ENCODE measurements around the gene TM4SF1. TPM values are rescaled to one million over a fixed set of nuclear protein-coding genes. Genes with fewer than 3 reads are reported as not detected.

Gene TM4SF1
- total RNA-seq, 4 donors from 2014 or later = 80.4 to 96.4 (median 83.6) TPM

GRCh38 chr3:149417727-149418126 is 40.3 kb upstream of the TM4SF1 start:
- 92% methylated on average over 2 of the region's 2 CpGs for WGBS
- H3K27ac ChIP-seq = no peak overlapping the region
- H3K4me3 ChIP-seq = no peak overlapping the region
- DNase-seq (ENCODE audit: low spot score in 2 of 2) = no peak
- H3K27me3 ChIP-seq = no peaks in the 10 kb centered on the region
- no peaks in the 10 kb centered on the region for H3K9me3 ChIP-seq
- no peak for TF ChIP-seq EP300 (IDR thresholded peaks at IDR 0.05)
- TF ChIP-seq POLR2A (IDR thresholded peaks at IDR 0.05) = no peak
- no peak for TF ChIP-seq CTCF (IDR thresholded peaks at IDR 0.05)
- no peak for TF ChIP-seq POLR2AphosphoS5 (IDR thresholded peaks at IDR 0.05)
- no peaks in the 10 kb centered on the region for H3K36me3 ChIP-seq
- H3K4me1 ChIP-seq = no peaks in the 10 kb centered on the region

- Histone ChIP-seq H3K4me1 (no peaks in the 10 kb centered on the region), H3K27ac (no peak overlapping the region), H3K36me3 (no peaks in the 10 kb centered on the region), H3K9me3 (no peaks in the 10 kb centered on the region), H3K4me3 (no peak overlapping the region), H3K27me3 (no peaks in the 10 kb centered on the region)
- 85% methylated on average over 3 of the region's 3 CpGs for WGBS
- TF ChIP-seq EP300 (IDR thresholded peaks at IDR 0.05) = no peak
- TF ChIP-seq POLR2AphosphoS5 (IDR thresholded peaks at IDR 0.05) = no peak
- no peak for TF ChIP-seq POLR2A (IDR thresholded peaks at IDR 0.05)
- TF ChIP-seq CTCF (IDR thresholded peaks at IDR 0.05) = no peak
- DNase-seq (ENCODE audit: low spot score in 2 of 2) = no peak
Measured at GRCh38 chr3:149417174-149417573, 39.7 kb upstream of the TM4SF1 start.

- Histone ChIP-seq H3K27ac (peak overlapping the region; percentile 60), H3K4me3 (no peak overlapping the region), H3K4me1 (no peaks in the 10 kb centered on the region), H3K9me3 (no peaks in the 10 kb centered on the region), H3K36me3 (no peaks in the 10 kb centered on the region), H3K27me3 (no peaks in the 10 kb centered on the region)
- no peak for TF ChIP-seq POLR2AphosphoS5 (IDR thresholded peaks at IDR 0.05)
- TF ChIP-seq POLR2A (IDR thresholded peaks at IDR 0.05) = no peak
- TF ChIP-seq EP300 (IDR thresholded peaks at IDR 0.05) = no peak
- TF ChIP-seq CTCF (IDR thresholded peaks at IDR 0.05) = no peak
- WGBS = 82% methylated on average over 2 of the region's 2 CpGs
- DNase-seq (ENCODE audit: low spot score in 2 of 2) = no peak
Measured at GRCh38 chr3:149415484-149415883, 38.0 kb upstream of the TM4SF1 start.

- no peak overlapping the region for H3K4me3 ChIP-seq
- 86% methylated on average over 1 of the region's 1 CpG for WGBS
- no peaks in the 10 kb centered on the region for H3K36me3 ChIP-seq
- H3K9me3 ChIP-seq = no peaks in the 10 kb centered on the region
- H3K27ac ChIP-seq = peak overlapping the region; percentile 63
- H3K4me1 ChIP-seq = no peaks in the 10 kb centered on the region
- no peak for DNase-seq (ENCODE audit: low spot score in 2 of 2)
- no peaks in the 10 kb centered on the region for H3K27me3 ChIP-seq
- TF ChIP-seq CTCF (IDR thresholded peaks at IDR 0.05) (no peak), POLR2AphosphoS5 (IDR thresholded peaks at IDR 0.05) (peak in 1 of 3 donors; percentile 54)
Measured at GRCh38 chr3:149414557-149415231, 37.2 kb upstream of the TM4SF1 start.

- H3K36me3 ChIP-seq = no peaks in the 10 kb centered on the region
- DNase-seq (ENCODE audit: low spot score in 2 of 2) = no peak
- 55% methylated on average over 1 of the region's 1 CpG for WGBS
- no peak overlapping the region for H3K4me3 ChIP-seq
- H3K4me1 ChIP-seq = no peaks in the 10 kb centered on the region
- H3K27ac ChIP-seq = no peak overlapping the region
- no peaks in the 10 kb centered on the region for H3K9me3 ChIP-seq
- no peaks in the 10 kb centered on the region for H3K27me3 ChIP-seq
- TF ChIP-seq POLR2A (IDR thresholded peaks at IDR 0.05) (no peak), CTCF (IDR thresholded peaks at IDR 0.05) (no peak), EP300 (IDR thresholded peaks at IDR 0.05) (no peak), POLR2AphosphoS5 (IDR thresholded peaks at IDR 0.05) (no peak)
Measured at GRCh38 chr3:149411583-149411982, 34.1 kb upstream of the TM4SF1 start.

Data from suprapubic skin (tissue), 4 donors.